Endodermal cell (in vitro differentiated cells): Measurements from ENCODE around the gene RASA2. TPM values are rescaled to one million over a fixed set of nuclear protein-coding genes. Genes with fewer than 3 reads are reported as not detected.
"Not testable (repeated sequence)": the region's sequence is repeated elsewhere in the genome, so short reads cannot be mapped to it uniquely, and the experiment has no call there.

Source experiments
- DNase-seq: peaks from one replicate; pipeline ENCODE4 v3.0.0-alpha.2; 2017
- H3K27ac ChIP-seq: 2 replicates; pipeline ENCODE4 v1.5.1; 2013; ENCODE audit warnings: mild to moderate bottlenecking, low read depth, low read length, moderate library complexity
- H3K27me3 ChIP-seq: 2 replicates; pipeline ENCODE4 v1.6.1; 2013; ENCODE audit warnings: mild to moderate bottlenecking, low read length, moderate library complexity; ENCODE audit not compliant: insufficient read depth, control insufficient read depth, poor library complexity, severe bottlenecking
- H3K36me3 ChIP-seq: 2 replicates; pipeline ENCODE4 v1.7.0; 2013; ENCODE audit warnings: mild to moderate bottlenecking, low read length, moderate library complexity; ENCODE audit not compliant: control insufficient read depth, insufficient read depth
- H3K4me1 ChIP-seq: one replicate; pipeline ENCODE4 v1.7.0; 2013; ENCODE audit warnings: low read length; ENCODE audit not compliant: control insufficient read depth, insufficient read depth
- H3K4me3 ChIP-seq: 2 replicates; pipeline ENCODE4 v1.5.1; 2013; ENCODE audit warnings: mild to moderate bottlenecking, low read length, moderate library complexity
- H3K9ac ChIP-seq: 2 replicates; pipeline ENCODE4 v1.6.1; 2013; ENCODE audit warnings: mild to moderate bottlenecking, low read length, moderate library complexity; ENCODE audit not compliant: poor library complexity, severe bottlenecking; ENCODE audit errors: extremely low read depth
- H3K9me3 ChIP-seq: 2 replicates; pipeline ENCODE4 v1.6.1; 2013; ENCODE audit warnings: mild to moderate bottlenecking, low read length, moderate library complexity; ENCODE audit not compliant: control insufficient read depth
- H3K27ac Mint-ChIP-seq: 2 replicates; pipeline ENCODE4 v1.8.0; 2020; ENCODE audit warnings: mixed read lengths
- H3K27me3 Mint-ChIP-seq: 2 replicates; pipeline ENCODE4 v1.8.0; 2021; ENCODE audit warnings: mild to moderate bottlenecking, mixed read lengths; ENCODE audit not compliant: insufficient read depth
- H3K36me3 Mint-ChIP-seq: 2 replicates; pipeline ENCODE4 v1.8.0; 2020; ENCODE audit warnings: low read depth, mixed read lengths
- H3K4me1 Mint-ChIP-seq: 2 replicates; pipeline ENCODE4 v1.8.0; 2020; ENCODE audit warnings: mixed read lengths
- H3K4me3 Mint-ChIP-seq: 2 replicates; pipeline ENCODE4 v1.8.0; 2020; ENCODE audit warnings: mild to moderate bottlenecking, moderate library complexity, mixed read lengths
- H3K9me3 Mint-ChIP-seq: 2 replicates; pipeline ENCODE4 v1.8.0; 2020; ENCODE audit warnings: mild to moderate bottlenecking, mixed read lengths
- WGBS, 2 experiments: methylation state at CpG; one replicate each; pipeline versions ENCODE4 v1.1.5 to v1.1.7; 2013; ENCODE audit warnings: missing lambda C conversion rate in 2 of 2, mixed read lengths in 1 of 2; ENCODE audit not compliant: insufficient coverage in 1 of 2, insufficient read length in 1 of 2; 5-methylcytosine and 5-hydroxymethylcytosine counted together
- total RNA-seq, 2 donors: library from RNA; stranded (reverse); fragmentation: NEBNext Ultra II Directional in 1 of 2; extraction: Animal tissue kit (Norgen Biotek cat#: 25700) in 1 of 2; gene quantifications; 2 replicates in 1 of 2; 3 replicates in 1 of 2; pipeline ENCODE4 v1.2.1, GENCODE V29; 2021
- TF ChIP-seq, protein P1 (sequence below): fragments of 200-600 bp; sonication (generic); conservative IDR thresholded peaks from 2 replicates; pipeline ENCODE4 v1.5.0; 2021; ENCODE audit warnings: antibody characterized with exemption, mild to moderate bottlenecking

The RASA2 gene
- total RNA-seq, 2 donors from 2014 or later: 20.5 to 25.0 TPM

DNA sequence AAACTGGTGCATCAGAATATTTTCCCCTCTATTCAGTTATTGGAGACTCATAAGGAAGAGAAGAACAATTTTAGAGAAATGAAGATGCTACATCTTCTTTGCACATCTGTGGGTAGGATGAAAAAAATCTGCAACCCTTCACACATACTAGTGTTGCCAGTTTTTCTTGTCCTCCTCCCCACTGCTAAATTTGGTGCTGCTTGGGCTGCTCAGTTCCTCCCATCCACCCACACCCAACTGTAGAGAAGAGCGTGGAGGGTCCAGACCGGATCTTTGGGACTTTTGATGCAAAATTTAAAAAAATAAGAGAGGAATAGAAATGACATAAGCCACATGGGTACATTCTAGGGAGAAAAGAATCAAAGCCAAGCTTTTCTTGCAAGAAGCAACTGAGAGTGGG lies 8.7 kb upstream of the RASA2 start:
- Mint-ChIP-seq H3K27me3 (peaks cover 31% of the 10 kb centered on the region), H3K9me3 (no peaks in the 10 kb centered on the region), H3K27ac (no peak overlapping the region), H3K4me3 (no peak overlapping the region), H3K36me3 (no peaks in the 10 kb centered on the region), H3K4me1 (peaks cover 6% of the 10 kb centered on the region)
- Histone ChIP-seq H3K9ac (no peak overlapping the region), H3K27me3 (no peaks in the 10 kb centered on the region), H3K9me3 (no peaks in the 10 kb centered on the region), H3K4me1 (no peaks in the 10 kb centered on the region), H3K36me3 (no peaks in the 10 kb centered on the region), H3K4me3 (no peak overlapping the region), H3K27ac (no peak overlapping the region)
- WGBS, 2 experiments: 88% methylated on average over 2 of the region's 2 CpGs; no CpG with 5 or more reads in 1 of the 2 experiments
- DNase-seq: no peak
- TF ChIP-seq, protein P1, sequence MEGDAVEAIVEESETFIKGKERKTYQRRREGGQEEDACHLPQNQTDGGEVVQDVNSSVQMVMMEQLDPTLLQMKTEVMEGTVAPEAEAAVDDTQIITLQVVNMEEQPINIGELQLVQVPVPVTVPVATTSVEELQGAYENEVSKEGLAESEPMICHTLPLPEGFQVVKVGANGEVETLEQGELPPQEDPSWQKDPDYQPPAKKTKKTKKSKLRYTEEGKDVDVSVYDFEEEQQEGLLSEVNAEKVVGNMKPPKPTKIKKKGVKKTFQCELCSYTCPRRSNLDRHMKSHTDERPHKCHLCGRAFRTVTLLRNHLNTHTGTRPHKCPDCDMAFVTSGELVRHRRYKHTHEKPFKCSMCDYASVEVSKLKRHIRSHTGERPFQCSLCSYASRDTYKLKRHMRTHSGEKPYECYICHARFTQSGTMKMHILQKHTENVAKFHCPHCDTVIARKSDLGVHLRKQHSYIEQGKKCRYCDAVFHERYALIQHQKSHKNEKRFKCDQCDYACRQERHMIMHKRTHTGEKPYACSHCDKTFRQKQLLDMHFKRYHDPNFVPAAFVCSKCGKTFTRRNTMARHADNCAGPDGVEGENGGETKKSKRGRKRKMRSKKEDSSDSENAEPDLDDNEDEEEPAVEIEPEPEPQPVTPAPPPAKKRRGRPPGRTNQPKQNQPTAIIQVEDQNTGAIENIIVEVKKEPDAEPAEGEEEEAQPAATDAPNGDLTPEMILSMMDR: no peak

DNA sequence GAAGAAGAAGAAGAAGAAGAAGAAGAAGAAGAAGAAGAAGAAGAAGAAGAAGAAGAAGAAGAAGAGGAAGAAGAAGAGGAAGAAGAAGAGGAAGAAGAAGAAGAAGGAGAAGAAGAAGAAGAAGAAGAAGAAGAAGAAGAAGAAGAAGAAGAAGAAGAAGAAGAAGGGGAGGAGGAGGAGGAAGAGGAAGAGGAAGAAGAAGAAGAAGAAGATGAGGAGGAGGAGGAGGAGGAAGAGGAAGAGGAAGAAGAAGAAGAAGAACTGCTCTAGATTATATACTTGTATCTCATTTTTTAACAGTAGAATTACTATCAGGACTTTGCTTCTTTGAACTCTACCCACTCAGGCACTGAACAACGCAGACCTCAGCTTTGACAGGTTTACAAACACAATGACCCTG lies 8.0 kb upstream of the RASA2 start:
- 90 to 100% methylated on average over 1 of the region's 1 CpG for WGBS, 2 experiments
- H3K27me3 Mint-ChIP-seq: peaks cover 38% of the 10 kb centered on the region
- H3K36me3 ChIP-seq: not testable (repeated sequence)

DNA sequence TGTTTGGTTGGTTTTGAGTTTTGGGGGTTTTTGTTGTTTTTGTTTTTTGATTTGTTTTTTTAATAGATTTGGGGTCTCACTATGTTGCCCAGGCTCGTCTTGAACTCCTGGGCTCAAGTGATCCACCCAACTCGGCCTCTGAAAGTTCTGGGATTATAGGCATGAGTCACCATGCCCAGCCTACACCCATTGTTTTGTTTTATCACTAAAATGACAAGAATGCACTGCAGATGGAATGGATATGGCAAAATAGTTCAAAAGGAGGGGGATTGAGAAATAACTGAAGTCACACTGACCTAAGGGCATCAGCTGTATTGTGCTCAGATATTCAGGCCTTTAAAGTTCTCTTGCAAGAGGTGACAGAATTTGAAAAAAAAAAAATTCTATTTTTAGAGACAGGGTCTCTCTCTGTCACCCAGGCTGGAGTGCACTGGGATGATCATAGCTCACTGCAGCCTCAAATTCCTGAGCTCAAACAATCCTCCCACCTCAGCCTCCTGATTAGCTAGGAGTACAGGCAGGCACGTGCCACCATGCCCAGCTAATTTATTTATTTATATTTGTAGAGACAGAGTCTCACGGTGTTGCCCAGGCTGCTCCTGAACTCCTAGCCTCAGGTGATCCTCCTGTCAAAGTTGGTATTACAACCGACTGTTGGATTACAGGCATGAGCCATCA lies 4.4 kb upstream of the RASA2 start:
- no peak overlapping the region for H3K4me3 Mint-ChIP-seq
- WGBS, 2 experiments: 91 to 92% methylated on average over 4 to 5 of the region's 5 CpGs
- Histone ChIP-seq H3K27me3 (no peaks in the 10 kb centered on the region), H3K9me3 (no peaks in the 10 kb centered on the region), H3K36me3 (no peaks in the 10 kb centered on the region), H3K27ac (no peak overlapping the region), H3K9ac (no peak overlapping the region), H3K4me3 (no peak overlapping the region), H3K4me1 (peaks cover 3% of the 10 kb centered on the region)
- H3K27ac Mint-ChIP-seq: no peak overlapping the region
- TF ChIP-seq, protein P1: no peak
- H3K27me3 Mint-ChIP-seq: peaks cover 52% of the 10 kb centered on the region
- peaks cover 17% of the 10 kb centered on the region for H3K4me1 Mint-ChIP-seq
- no peak for DNase-seq
- no peaks in the 10 kb centered on the region for H3K36me3 Mint-ChIP-seq
- H3K9me3 Mint-ChIP-seq: no peaks in the 10 kb centered on the region

More for the DNA sequence above, 8.0 kb upstream of the RASA2 start:
- H3K27ac Mint-ChIP-seq, H3K27me3 ChIP-seq, H3K4me3 Mint-ChIP-seq, DNase-seq, H3K9me3 ChIP-seq, H3K36me3 Mint-ChIP-seq, H3K4me1 Mint-ChIP-seq, H3K4me3 ChIP-seq, H3K9ac ChIP-seq, H3K9me3 Mint-ChIP-seq, H3K27ac ChIP-seq, H3K4me1 ChIP-seq: not testable (repeated sequence)
